H1 (cell line): ENCODE measurements around the gene RSPH9. TPM values are rescaled to one million over a fixed set of nuclear protein-coding genes. Genes with fewer than 3 reads are reported as not detected.

Experiments
- ATF2 ChIP-seq: IDR thresholded peaks from 2 replicates; pipeline ENCODE4 v1.6.1; 2012; ENCODE audit warnings: low read length, inconsistent platforms
- ATF3 ChIP-seq: IDR thresholded peaks from 2 replicates; pipeline ENCODE4 v1.6.1; 2011; ENCODE audit warnings: low read depth, mild to moderate bottlenecking, low read length; ENCODE audit not compliant: insufficient read depth
- EZH2 ChIP-seq: fragments of 200-600 bp; sonication (generic); IDR thresholded peaks from 2 replicates; pipeline ENCODE4 v1.7.1; 2012; ENCODE audit warnings: low read depth, mild to moderate bottlenecking, moderate library complexity, low read length, inconsistent platforms; ENCODE audit not compliant: severe bottlenecking
- NANOG ChIP-seq: IDR thresholded peaks from 2 replicates; pipeline ENCODE4 v1.6.1; 2011; ENCODE audit warnings: low read length, low read depth, mild to moderate bottlenecking, inconsistent platforms; ENCODE audit not compliant: insufficient read depth, poor library complexity, severe bottlenecking
- POLR2A ChIP-seq, 2 experiments: IDR thresholded peaks; 1 replicate in 1 of 2; 2 replicates in 1 of 2; pipeline ENCODE4 v1.6.1; 2011; ENCODE audit warnings: low read depth in 2 of 2, low read length in 2 of 2, mild to moderate bottlenecking in 2 of 2; ENCODE audit errors: control extremely low read depth in 1 of 2
- RAD21 ChIP-seq, 2 experiments: IDR thresholded peaks in 1 of 2; conservative IDR thresholded peaks in 1 of 2; 2 replicates each; pipeline ENCODE4 v1.6.1; 2011; ENCODE audit warnings: low read depth in 2 of 2, low read length in 2 of 2, improper control_type of control experiment in 1 of 2, inconsistent platforms in 1 of 2, mild to moderate bottlenecking in 1 of 2, moderate library complexity in 1 of 2
- polyA plus RNA-seq, 7 experiments: library from polyadenylated mRNA; depleted of rRNA in 3 of 7; stranded (reverse) in 5 of 7; unstranded in 2 of 7; fragments of >200 nt in 5 of 7; fragments of 200-250 nt in 2 of 7; gene quantifications; 1 replicate in 5 of 7; 2 replicates in 1 of 7; 4 replicates in 1 of 7; pipeline versions ENCODE4 v1.2.1 to v1.2.3, GENCODE V29; 2011 to 2013; ENCODE audit warnings: missing spikeins in 2 of 7, mixed read lengths in 2 of 7
- total RNA-seq: library from RNA; stranded (reverse); fragmentation: NEBNext Ultra II Directional; extraction: Animal tissue kit (Norgen Biotek cat#: 25700); gene quantifications from 2 replicates; pipeline ENCODE4 v1.2.1, GENCODE V29; 2021

Gene RSPH9
- total and polyA plus RNA-seq, 2 of the 8 experiments (the other 6 are each of a cell fraction or from before 2014, with no cell fraction given), result 0.15 to 0.23 TPM

GRCh38 chr6:43687437-43688347 is 42.9 kb downstream of the RSPH9 start, which contains the start of gene MRPS18A (continued):
- TF ChIP-seq RAD21 (IDR thresholded peaks at IDR 0.05 in 1 of 2, conservative IDR thresholded peaks at IDR 0.05 in 1 of 2; ENCODE audit: low read depth in 2 of 2, low read length in 2 of 2) (no peak; a peak in 1 of 4 replicates), ATF3 (no peak), EZH2 (no peak), NANOG (no peak), POLR2A (IDR thresholded peaks at IDR 0.05; ENCODE audit: control extremely low read depth in 1 of 2, low read depth in 2 of 2, low read length in 2 of 2) (peak in 1 of 2 experiments; percentile 91; a peak in 2 of 3 replicates), ATF2 (no peak)
